GM18951 (cell line): ENCODE results near the gene SLC28A1.

Experiments used
- POLR2A ChIP-seq: IDR thresholded peaks from 4 replicates; pipeline ENCODE4 v1.6.1; 2011; ENCODE audit warnings: mild to moderate bottlenecking; ENCODE audit not compliant: insufficient read length, insufficient read depth; ENCODE audit errors: extremely low read depth
- in situ Hi-C: fragments of 300-500 bp; cut with MboI; formaldehyde crosslinking; loops from one replicate; pipeline ENCODE4 v1.12.0; 2022; ENCODE audit warnings: low sequenced_read_pairs, mixed read lengths, inconsistent platforms; ENCODE audit not compliant: unreplicated experiment

SLC28A1 gene

GRCh38 chr15:84925906-84926305 is 41.4 kb downstream of the SLC28A1 start:
- TF ChIP-seq POLR2A: no peak
- in situ Hi-C loops: no loop called here

GRCh38 chr15:84926491-84927230 is 42.2 kb downstream of the SLC28A1 start:
- no peak for TF ChIP-seq POLR2A
- in situ Hi-C loops: no loop called here

- TF ChIP-seq POLR2A: no peak
- in situ Hi-C loops: no loop called here
Observed at GRCh38 chr15:84928843-84929168, 44.3 kb downstream of the SLC28A1 start.

- no peak for TF ChIP-seq POLR2A
Observed at GRCh38 chr15:84929795-84930603, 45.5 kb downstream of the SLC28A1 start.

GRCh38 chr15:84934942-84935729 is 50.7 kb downstream of the SLC28A1 start:
- in situ Hi-C loops: no loop called here
- no peak for TF ChIP-seq POLR2A

More at GRCh38 chr15:84929795-84930603, 45.5 kb downstream of the SLC28A1 start:
- in situ Hi-C loops: no loop called here

- TF ChIP-seq POLR2A: no peak
- in situ Hi-C loops: no loop called here
Observed at GRCh38 chr15:84937144-84937543, 52.7 kb downstream of the SLC28A1 start.

GRCh38 chr15:84938726-84939125 is 54.3 kb downstream of the SLC28A1 start:
- TF ChIP-seq POLR2A: no peak
- in situ Hi-C loops: no loop called here

GRCh38 chr15:84940399-84940798 is 55.9 kb downstream of the SLC28A1 start:
- no peak for TF ChIP-seq POLR2A
- in situ Hi-C loops: no loop called here

- TF ChIP-seq POLR2A: no peak
- in situ Hi-C loops: no loop called here
Observed at GRCh38 chr15:84942456-84942855, 58.0 kb downstream of the SLC28A1 start.

GRCh38 chr15:84944311-84944710 is 59.8 kb downstream of the SLC28A1 start:
- TF ChIP-seq POLR2A: no peak
- in situ Hi-C loops: no loop called here

GRCh38 chr15:84944861-84945260 is 60.4 kb downstream of the SLC28A1 start:
- in situ Hi-C loops: no loop called here
- no peak for TF ChIP-seq POLR2A

- in situ Hi-C loops: no loop called here
Observed at GRCh38 chr15:84946772-84947489, 62.5 kb downstream of the SLC28A1 start.

More at GRCh38 chr15:84946772-84947489, 62.5 kb downstream of the SLC28A1 start:
- no peak for TF ChIP-seq POLR2A
